Measurements from ENCODE around the gene MYO7A.
"Not testable (repeated sequence)": the region's sequence is repeated elsewhere in the genome, so short reads cannot be mapped to it uniquely, and the experiment has no call there.

MYO7A gene

GRCh38 chr11:77093056-77093891, 34.8 kb upstream of the MYO7A start:
- DNase-seq = no peak

DNA sequence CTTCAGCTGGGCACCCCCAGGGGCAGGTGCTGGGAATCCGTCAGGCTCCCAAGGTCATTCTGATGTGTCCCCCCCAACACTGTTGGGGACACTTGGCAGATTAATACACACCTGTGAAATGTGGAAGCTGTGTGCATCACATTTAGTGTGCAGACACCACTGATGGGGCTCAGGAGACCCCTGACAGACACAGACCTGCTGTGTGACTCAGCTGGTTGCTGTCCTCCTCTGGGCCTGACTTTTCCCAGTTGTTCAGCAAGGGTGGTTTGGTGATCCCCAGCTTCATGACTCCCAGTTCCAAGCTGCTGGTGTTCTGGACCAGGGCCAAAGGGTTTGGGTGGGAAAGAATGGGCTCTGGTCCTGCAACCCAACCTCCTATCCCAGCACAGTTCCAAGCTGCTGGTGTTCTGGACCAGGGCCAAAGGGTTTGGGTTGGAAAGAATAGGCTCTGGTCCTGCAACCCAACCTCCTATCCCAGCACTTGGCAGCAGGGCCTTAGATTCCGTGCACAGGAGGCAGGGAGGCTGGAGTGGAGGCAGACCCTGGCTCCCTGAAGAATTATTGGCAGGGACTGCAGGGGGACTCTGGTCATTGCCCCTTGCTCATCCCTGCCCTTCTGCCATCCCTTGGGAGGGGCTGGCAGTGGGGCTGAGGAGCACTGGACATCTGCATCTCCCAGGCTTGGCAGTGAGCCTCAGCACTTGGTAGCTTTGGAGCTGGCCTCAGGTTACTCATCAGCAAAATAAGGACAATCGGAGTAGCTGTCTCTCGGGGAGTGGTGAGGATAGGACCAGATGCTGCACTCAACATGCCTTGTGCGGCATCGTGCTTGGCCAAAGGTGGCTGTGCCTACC, 33.8 kb upstream of the MYO7A start:
- no peak for DNase-seq

DNA sequence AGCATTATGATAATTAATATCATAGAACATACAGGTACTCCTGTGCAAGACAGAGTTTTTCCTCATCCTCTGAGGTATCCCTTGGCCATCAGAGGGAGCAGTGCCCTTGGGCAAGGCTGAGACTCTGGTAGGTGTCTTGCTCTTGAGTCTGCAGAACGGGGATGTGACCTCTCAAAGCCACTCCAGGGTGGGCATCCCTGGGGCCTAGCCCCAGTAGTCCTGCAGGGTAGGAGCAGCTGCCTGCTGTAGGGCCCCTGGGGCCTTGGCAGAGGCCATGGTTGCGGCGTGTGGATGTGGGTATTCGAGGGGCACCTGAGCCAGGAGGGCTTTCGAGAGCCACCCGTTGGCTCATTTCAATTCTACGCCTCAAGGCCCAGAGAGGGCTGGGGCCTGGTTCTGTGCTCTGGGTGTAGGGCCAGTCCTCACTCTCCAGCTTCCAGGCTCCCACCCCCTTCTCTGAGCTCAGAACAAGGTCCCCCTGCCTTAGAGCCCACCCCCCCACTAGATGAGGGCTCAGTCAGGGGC, 33.1 kb upstream of the MYO7A start:
- DNase-seq = no peak

GRCh38 chr11:77095551-77096490, 32.2 kb upstream of the MYO7A start:
- DNase-seq = no peak

DNA sequence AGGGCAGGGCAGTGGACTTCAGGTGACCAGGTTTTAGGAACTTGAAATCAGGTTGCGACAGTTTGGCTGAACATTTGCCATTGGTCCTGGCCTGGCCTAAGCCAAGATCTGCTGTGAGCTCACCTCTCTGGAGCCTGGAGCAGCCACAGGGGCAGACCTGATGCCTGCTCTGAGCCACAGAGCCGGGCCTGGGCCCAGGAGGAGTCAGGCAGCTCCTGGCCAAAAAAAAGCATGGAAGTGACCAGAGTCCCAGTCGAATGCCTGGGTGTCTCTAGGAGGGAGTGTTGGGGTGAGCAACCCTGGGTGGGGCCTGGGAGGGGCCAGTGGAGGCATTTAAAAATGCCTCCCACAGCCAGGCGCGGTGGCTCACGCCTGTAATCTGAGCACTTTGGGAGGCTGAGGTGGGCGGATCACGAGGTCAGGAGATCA, 31.4 kb upstream of the MYO7A start:
- no peak for DNase-seq

GRCh38 chr11:77097180-77097579, 30.9 kb upstream of the MYO7A start:
- not testable (repeated sequence) for DNase-seq

DNA sequence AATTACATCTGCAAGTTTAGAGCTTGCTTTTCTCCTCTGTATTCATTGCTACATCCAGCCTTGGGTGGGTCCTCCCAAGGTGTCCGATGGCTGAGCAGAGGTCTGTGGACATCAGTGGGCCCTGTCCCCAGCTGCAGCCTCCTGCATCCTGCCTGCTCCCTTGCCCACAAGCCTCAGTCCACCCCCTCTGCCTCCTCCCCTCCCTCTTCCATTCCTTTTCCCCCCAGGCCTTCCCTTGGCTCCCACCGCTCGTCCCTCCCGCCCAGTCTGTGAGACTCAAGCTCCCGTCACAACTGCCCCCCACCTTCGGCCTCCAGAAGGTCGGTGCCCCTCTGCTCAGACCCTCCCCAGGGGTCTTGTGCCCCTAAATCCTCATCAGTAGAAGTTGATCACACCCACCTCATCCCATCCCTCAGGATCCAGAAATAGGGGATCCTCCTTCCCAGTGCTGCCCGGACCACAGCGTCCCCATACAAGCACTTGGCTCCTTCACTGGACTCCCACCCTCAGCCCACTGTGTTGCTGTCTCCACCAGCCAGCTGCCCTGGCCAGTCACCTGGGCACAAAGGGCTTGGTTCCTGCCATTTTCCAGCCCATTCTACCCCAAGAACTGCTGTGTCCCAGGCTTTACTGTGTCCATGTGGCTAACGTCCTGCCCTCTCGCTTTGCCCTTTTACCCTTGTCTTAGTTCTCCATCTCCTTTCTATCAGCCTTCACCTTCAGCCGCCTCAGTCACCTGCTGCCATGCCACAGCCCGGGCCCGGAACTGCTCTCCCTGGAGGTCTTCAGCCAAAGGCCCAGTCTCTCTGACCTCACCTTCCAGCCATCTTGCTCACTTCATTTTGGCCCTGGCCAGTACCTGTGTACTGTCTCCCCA, 27.6 kb upstream of the MYO7A start:
- no peak for DNase-seq

- peak in 1 of 2 experiments; percentile 9 for DNase-seq
Measured at GRCh38 chr11:77101043-77101537, 27.0 kb upstream of the MYO7A start.

GRCh38 chr11:77102246-77103210, 25.5 kb upstream of the MYO7A start, which contains the start of gene OMP:
Gene OMP, plus strand, starts transcription at chr11:77102840. Its CDS starts 0 bp downstream, at chr11:77102840.
- no peak for DNase-seq

DNA sequence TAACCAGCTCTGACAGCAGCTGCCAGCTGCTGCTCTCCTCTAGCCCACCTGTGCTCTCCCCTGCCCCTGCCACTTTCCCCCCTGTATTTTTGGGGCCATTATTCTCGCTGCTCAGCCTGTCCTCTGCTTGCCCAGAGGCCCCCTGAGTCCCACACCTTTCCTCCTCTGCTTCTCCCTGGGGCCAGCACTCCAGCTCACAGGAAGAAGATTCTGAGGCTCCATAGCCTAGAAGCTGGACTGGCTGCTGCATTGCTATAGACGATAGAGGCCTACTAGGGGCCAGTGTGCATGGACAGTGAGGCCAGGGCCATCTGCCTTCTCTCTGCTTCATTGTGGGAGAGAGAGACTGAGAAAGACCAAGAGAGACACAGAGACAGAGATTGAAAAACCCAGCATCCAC, 24.7 kb upstream of the MYO7A start:
- no peak for DNase-seq

GRCh38 chr11:77104727-77105126, 23.3 kb upstream of the MYO7A start:
- no peak for DNase-seq

GRCh38 chr11:77106321-77106720, 21.7 kb upstream of the MYO7A start:
- DNase-seq = no peak

DNA sequence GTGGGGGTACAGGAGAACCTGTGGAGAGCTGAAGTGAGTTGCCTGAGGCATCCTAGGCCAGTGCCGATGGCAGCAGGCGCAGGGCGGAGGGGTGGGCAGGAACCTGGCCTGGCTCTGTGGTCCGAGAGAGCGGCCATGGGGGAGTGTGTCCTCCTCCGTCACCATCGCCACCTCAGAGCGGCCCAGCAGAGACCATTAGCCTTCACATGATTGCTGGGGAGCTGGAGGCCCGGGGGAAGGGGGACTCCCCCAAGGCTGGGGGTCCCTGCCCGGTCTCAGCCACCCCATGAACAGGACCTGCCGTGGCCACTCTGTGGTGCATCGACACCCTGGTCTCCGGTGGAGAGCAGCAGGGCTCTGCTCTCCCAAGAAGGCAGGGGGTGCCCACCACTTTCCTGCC, 21.3 kb upstream of the MYO7A start:
- DNase-seq = no peak

DNA sequence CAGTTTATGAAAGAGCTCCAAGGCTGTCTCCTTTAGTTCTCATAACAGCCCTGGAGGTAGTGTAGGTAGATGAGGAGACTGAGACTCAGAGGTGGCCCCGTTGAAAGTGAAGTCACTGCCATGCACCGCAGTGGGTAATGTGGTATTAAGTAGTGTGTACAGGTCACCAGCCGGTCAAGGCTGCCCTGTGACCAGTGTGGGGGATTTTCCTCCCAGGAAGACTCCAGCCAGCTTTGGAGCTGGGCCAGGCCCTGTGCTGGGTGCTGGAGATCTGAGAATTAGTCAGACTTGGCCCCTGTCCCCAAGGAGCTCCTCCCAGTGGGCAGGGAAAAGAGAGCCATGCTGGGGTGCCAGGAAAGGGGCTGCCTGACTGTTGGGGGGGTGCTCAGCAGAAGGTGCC, 20.1 kb upstream of the MYO7A start:
- DNase-seq = no peak

- no peak for DNase-seq
Measured at GRCh38 chr11:77108436-77108835, 19.6 kb upstream of the MYO7A start.

DNA sequence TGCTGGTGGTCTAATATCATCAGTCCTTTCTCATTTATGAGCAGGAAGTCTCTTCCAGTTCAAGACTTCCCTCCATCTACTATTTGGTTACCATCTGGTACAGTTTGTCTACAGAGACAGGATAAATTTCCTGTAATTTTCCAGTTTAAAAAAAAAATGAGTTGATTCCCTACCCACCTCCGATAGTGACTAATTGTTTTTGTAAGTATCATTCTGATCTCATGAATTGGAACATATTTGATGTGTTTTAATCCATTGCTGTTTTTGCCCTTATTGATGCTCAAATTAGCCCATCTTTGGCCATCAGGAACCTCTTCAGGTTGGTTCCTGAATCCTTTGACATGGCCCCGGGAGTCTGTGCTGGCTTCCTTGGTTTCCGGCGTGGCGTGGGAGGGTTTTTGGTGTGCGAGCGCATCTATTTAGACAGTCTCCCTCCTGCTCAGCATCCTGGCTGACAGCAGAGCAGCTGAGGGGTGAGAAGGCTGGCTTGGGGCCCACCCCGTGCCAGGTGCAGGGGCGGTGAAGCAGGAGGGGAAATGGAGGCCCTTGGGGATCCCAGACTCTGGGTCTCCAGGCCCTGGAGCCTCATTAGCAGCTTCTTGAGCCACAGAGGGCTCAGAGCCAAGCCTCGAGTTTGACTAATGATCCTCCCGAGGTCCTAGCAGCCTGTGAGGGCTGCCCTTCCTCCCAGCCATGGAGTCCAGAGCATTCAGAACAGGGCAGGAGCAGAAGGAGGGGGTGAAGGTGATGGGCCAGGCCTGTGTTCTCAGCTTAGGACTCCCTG, 18.6 kb upstream of the MYO7A start:
- DNase-seq = no peak

DNA sequence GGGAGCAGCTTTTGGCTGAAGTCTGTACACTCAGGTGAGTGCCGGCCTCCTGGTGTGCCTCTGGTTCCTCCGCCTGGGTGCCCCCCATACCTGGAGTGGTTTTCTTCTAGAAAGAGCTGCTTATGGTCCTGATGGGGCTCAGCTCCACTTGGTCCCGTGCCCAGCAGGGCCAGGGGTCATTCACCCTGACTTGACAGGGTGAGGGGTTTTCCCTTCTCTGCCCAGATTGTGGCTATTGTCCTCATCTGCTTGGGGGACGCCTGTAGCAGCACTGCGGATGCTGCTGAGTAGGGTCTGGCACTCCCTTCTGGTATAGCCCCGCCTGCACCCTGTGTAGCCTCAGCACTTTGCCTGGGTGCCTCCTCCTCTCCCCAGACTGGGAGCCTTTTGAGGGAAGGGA, 17.2 kb upstream of the MYO7A start:
- no peak for DNase-seq

- DNase-seq = no peak
Measured at GRCh38 chr11:77111277-77111676, 16.8 kb upstream of the MYO7A start.

DNA sequence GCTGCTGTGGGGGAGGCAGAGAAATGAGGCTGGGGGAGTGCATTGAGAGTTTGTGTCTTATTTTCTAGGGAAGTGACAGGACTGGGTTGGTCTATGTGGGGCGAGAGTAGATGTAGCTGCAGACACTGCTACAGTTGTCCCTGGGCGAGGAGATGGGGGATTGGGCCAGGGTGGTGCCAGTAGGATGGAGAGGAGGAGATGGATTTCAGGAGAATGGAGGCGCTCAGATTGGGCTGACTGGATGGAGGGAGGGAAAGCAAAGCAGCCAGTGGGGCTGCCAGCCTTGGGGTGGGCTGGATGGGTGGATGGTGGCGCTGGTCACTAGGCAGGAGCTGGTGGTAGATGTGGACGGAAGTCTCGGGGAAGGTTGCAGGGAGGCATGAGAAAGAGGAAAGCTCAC, 16.1 kb upstream of the MYO7A start:
- no peak for DNase-seq

Data from activated CD4-positive, alpha-beta T cell treated with anti-CD3 and anti-CD28 coated beads, Interleukin-2, amount 50 U/mL, for 48 hours (primary cell).